ENCODE data around the gene DTNBP1.

The DTNBP1 gene

DNA sequence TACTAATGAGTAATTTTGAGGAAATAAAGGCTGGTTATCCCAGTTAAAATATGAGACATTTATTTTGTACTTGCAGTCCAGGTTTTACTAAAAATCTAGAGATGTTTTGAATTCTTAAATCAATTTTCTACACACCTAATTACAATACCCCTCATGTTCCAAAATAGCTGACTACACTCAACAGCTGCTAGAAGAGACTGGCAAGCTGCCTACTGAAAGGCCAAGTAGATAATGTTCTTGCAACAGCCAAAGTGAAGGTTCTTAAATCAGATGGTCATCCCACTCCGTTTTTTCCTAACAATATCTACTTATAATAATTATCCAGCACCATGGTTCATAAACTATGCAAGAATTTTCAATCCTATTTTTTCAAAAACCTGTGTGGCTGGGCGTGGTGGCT lies 69.0 kb downstream of the DTNBP1 start:
- DNase-seq (ENCODE audit: insufficient read length, low spot score) (no peak), FAIRE-seq (no peak)
- TF ChIP-seq, protein P1, sequence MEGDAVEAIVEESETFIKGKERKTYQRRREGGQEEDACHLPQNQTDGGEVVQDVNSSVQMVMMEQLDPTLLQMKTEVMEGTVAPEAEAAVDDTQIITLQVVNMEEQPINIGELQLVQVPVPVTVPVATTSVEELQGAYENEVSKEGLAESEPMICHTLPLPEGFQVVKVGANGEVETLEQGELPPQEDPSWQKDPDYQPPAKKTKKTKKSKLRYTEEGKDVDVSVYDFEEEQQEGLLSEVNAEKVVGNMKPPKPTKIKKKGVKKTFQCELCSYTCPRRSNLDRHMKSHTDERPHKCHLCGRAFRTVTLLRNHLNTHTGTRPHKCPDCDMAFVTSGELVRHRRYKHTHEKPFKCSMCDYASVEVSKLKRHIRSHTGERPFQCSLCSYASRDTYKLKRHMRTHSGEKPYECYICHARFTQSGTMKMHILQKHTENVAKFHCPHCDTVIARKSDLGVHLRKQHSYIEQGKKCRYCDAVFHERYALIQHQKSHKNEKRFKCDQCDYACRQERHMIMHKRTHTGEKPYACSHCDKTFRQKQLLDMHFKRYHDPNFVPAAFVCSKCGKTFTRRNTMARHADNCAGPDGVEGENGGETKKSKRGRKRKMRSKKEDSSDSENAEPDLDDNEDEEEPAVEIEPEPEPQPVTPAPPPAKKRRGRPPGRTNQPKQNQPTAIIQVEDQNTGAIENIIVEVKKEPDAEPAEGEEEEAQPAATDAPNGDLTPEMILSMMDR (IDR thresholded peaks at IDR 0.05; ENCODE audit: insufficient read depth, missing control alignments), result no peak

DNA sequence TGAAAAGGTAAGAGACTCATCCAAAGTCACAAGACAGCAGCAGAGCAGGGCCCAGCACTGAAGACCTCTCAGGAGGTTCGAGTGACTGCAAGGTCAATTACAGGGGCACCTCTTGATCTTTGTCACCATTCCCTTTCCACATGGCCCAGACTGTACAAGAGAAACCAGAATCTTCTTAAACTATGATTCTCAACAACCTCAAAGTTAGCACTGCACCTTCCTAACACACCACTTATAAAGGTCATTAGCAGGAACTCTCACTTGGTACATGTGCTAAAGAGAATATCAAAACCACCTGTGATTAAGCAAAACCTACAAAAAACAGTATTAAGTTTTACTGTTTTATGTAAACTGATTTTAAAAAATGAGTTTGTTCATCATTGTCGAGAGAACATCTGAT lies 70.2 kb downstream of the DTNBP1 start:
- no peak for DNase-seq (ENCODE audit: insufficient read length, low spot score)
- TF ChIP-seq, protein P1 (IDR thresholded peaks at IDR 0.05; ENCODE audit: insufficient read depth, missing control alignments), result no peak
- FAIRE-seq, result no peak

GRCh38 chr6:15588971-15589634 lies 73.7 kb downstream of the DTNBP1 start:
- DNase-seq (ENCODE audit: insufficient read length, low spot score) (no peak), FAIRE-seq (no peak)
- TF ChIP-seq, protein P1 (IDR thresholded peaks at IDR 0.05; ENCODE audit: insufficient read depth, missing control alignments), result no peak

DNA sequence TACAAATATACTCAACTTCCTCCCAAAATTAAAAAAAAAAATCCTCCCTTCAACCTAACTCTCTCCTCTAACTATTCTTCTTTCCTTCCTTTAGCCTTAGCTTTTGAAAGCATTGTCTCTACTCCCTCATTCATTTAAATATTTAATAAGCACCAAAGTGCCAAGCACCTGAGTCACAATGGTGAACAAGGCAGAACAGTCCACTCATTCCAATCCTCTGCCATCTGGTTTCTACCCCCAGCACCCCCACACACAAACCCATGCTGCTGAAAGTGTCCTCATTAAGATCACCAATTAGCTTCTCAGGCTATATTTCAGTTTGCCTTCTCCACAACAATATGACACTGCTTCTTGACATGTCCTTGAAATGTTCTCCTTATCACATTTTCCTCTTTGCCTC lies 76.3 kb downstream of the DTNBP1 start:
- FAIRE-seq, result no peak
- TF ChIP-seq, protein P1 (IDR thresholded peaks at IDR 0.05; ENCODE audit: insufficient read depth, missing control alignments), result no peak
- DNase-seq (ENCODE audit: insufficient read length, low spot score), result no peak

GRCh38 chr6:15585760-15586214 lies 77.0 kb downstream of the DTNBP1 start:
- TF ChIP-seq, protein P1 (IDR thresholded peaks at IDR 0.05; ENCODE audit: insufficient read depth, missing control alignments), result no peak
- DNase-seq (ENCODE audit: insufficient read length, low spot score), result no peak
- no peak for FAIRE-seq

DNA sequence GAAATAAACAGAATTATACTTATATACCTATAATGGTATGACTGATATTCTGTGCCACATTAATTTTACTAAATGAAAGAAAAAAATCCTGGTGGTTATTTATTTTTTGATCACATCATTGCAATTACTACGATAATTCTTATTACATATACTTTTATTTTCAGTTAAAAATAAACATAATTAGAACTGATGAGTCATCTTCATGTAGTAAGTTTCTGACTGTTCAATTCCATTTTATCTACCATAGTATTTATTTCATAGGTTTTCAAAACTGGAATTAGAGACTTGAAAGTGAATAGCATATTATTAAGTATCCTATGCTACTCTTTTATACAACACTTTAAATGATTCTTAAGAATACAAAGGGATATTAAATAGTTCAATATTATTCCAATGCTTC lies 80.3 kb downstream of the DTNBP1 start:
- DNase-seq (ENCODE audit: insufficient read length, low spot score) (no peak), FAIRE-seq (no peak)
- TF ChIP-seq, protein P1 (IDR thresholded peaks at IDR 0.05; ENCODE audit: insufficient read depth, missing control alignments), result no peak

DNA sequence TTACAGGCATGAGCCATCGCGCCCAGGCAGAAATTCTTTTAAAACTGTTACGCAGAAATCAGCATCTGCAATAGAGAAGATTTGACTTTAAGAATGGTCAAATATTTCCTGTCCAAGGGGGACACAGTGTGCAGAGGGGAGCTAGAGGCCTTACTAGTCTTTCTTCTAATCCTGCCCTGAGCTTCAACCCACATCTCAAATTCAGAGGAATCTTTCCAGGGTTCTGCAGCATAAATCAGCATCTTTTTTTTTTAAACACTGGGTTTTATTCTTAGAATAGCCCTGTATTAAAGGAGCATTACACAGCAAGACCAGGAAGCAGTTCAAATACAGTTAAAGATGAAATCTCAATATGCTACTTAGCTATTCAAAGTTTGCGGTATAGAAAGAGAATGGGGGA lies 81.1 kb downstream of the DTNBP1 start:
- DNase-seq (ENCODE audit: insufficient read length, low spot score) (no peak), FAIRE-seq (no peak)
- TF ChIP-seq, protein P1 (IDR thresholded peaks at IDR 0.05; ENCODE audit: insufficient read depth, missing control alignments), result no peak

Measured in D721Med (cell line).